HPDE6-E6E7 (cell line): ENCODE results near the gene UNKL.

ENCODE experiments used
- DNase-seq: peaks from one replicate; pipeline ENCODE4 v3.0.0; 2011; ENCODE audit warnings: missing footprints; ENCODE audit errors: extremely low spot score

UNKL gene

GRCh38 chr16:1401061-1401757, 13.3 kb downstream of the UNKL start:
- DNase-seq = no peak

- DNase-seq = no peak
These were observed 15.5 kb downstream of the UNKL start for GRCh38 chr16:1398826-1399581.

GRCh38 chr16:1398351-1398750, 16.2 kb downstream of the UNKL start:
- DNase-seq = no peak

- no peak for DNase-seq
These were observed 16.7 kb downstream of the UNKL start for GRCh38 chr16:1397779-1398178.

- DNase-seq = no peak
These were observed 19.0 kb downstream of the UNKL start for GRCh38 chr16:1395444-1396031.

- no peak for DNase-seq
These were observed 20.0 kb downstream of the UNKL start for GRCh38 chr16:1394367-1394951.

- no peak for DNase-seq
These were observed 20.8 kb downstream of the UNKL start for GRCh38 chr16:1393613-1394176.

- DNase-seq = no peak
These were observed 21.7 kb downstream of the UNKL start for GRCh38 chr16:1392826-1393225.

- DNase-seq = no peak
These were observed 24.2 kb downstream of the UNKL start for GRCh38 chr16:1390239-1390779.

GRCh38 chr16:1389762-1390161, 24.7 kb downstream of the UNKL start:
- no peak for DNase-seq

- DNase-seq = no peak
These were observed 27.2 kb downstream of the UNKL start for GRCh38 chr16:1387331-1387730.

GRCh38 chr16:1385232-1385631, 29.3 kb downstream of the UNKL start:
- no peak for DNase-seq

GRCh38 chr16:1383556-1383955, 30.9 kb downstream of the UNKL start:
- DNase-seq = no peak

- DNase-seq = no peak
These were observed 32.7 kb downstream of the UNKL start for GRCh38 chr16:1381612-1382406.

- no peak for DNase-seq
These were observed 34.3 kb downstream of the UNKL start for GRCh38 chr16:1380195-1380594.

GRCh38 chr16:1379304-1380076, 35.0 kb downstream of the UNKL start:
- DNase-seq = peak; percentile 58

GRCh38 chr16:1378804-1379303, 35.6 kb downstream of the UNKL start:
- peak; percentile 81 for DNase-seq

GRCh38 chr16:1378087-1378803, 36.3 kb downstream of the UNKL start:
- DNase-seq = no peak

GRCh38 chr16:1377406-1378010, 37.0 kb downstream of the UNKL start:
- no peak for DNase-seq
